Bronchial epithelial cell (primary cell): Measurements from ENCODE around the gene NCLN. TPM values are rescaled to one million over a fixed set of nuclear protein-coding genes. Genes with fewer than 3 reads are reported as not detected.
"Not testable (repeated sequence)": the region's sequence is repeated elsewhere in the genome, so short reads cannot be mapped to it uniquely, and the experiment has no call there.

Experiments
- DNase-seq: peaks from one replicate; pipeline ENCODE4 v3.0.0-alpha.2; 2010; ENCODE audit warnings: low read depth
- FAIRE-seq: peaks from 2 replicates; lab custom pipeline; 2011; peaks lifted over from hg19 to GRCh38; lab: Jason Lieb, UNC
- H3K27me3 ChIP-seq: 2 replicates; pipeline ENCODE4 v1.5.1; 2011; ENCODE audit warnings: low read length; ENCODE audit not compliant: control insufficient read depth, insufficient read depth
- H3K36me3 ChIP-seq: 2 replicates; pipeline ENCODE4 v1.5.1; 2011; ENCODE audit warnings: low read length; ENCODE audit not compliant: control insufficient read depth, insufficient read depth
- H3K4me3 ChIP-seq: 2 replicates; pipeline ENCODE4 v1.5.1; 2011; ENCODE audit warnings: mild to moderate bottlenecking, low read depth, low read length, control low read depth
- total RNA-seq: library from RNA; depleted of rRNA; stranded (reverse); fragments of >200 nt; gene quantifications from 2 replicates; pipeline ENCODE4 v1.2.1, GENCODE V29; 2014
- TF ChIP-seq, protein P1 (sequence below): IDR thresholded peaks from 2 replicates; pipeline ENCODE4 v1.5.1; 2011; ENCODE audit warnings: mild to moderate bottlenecking, moderate library complexity, low read length, control low read depth, inconsistent platforms; ENCODE audit not compliant: insufficient read depth, severe bottlenecking

NCLN gene
- total RNA-seq, 1 donor from 2014 or later = 41.6 TPM

DNA sequence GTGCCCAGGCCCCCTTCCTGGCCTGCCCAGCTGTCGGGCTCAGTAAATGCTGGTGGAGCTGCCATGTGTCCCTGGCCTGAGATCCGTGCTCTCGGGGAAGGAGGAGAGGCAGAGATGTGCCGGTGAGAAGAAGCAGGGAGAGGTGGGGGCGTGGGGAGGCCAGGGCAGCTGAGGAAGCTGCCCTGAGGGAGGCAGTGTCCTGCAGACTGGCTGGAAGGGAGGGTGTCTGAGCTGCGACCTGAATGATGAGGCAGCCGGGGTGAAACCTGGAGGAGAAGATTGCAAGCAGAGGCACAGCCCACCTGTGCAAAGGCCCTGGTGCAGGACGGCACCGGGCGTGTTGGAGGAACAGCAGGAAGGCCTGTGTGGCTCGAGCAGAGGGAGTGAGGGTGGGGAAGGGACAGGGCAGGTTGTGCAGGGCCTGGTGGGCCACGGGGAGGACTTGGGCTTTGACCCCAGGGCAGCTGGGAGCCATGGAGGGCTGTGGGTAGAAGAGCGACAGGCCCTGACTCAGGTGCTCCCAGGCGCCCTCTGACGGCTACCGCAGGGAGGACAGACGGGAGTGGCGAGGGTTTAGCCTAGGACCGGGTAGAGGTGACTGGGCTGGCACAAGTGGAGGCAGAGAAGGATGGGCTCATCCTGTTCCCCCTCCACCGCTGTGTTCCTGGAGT is 24.8 kb downstream of the NCLN start:
- DNase-seq (peak; percentile 32), FAIRE-seq (no peak)
- no peaks in the 10 kb centered on the region for H3K27me3 ChIP-seq
- H3K4me3 ChIP-seq = no peak overlapping the region
- TF ChIP-seq, protein P1, sequence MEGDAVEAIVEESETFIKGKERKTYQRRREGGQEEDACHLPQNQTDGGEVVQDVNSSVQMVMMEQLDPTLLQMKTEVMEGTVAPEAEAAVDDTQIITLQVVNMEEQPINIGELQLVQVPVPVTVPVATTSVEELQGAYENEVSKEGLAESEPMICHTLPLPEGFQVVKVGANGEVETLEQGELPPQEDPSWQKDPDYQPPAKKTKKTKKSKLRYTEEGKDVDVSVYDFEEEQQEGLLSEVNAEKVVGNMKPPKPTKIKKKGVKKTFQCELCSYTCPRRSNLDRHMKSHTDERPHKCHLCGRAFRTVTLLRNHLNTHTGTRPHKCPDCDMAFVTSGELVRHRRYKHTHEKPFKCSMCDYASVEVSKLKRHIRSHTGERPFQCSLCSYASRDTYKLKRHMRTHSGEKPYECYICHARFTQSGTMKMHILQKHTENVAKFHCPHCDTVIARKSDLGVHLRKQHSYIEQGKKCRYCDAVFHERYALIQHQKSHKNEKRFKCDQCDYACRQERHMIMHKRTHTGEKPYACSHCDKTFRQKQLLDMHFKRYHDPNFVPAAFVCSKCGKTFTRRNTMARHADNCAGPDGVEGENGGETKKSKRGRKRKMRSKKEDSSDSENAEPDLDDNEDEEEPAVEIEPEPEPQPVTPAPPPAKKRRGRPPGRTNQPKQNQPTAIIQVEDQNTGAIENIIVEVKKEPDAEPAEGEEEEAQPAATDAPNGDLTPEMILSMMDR = peak; percentile 82
- H3K36me3 ChIP-seq = peaks cover 9% of the 10 kb centered on the region

DNA sequence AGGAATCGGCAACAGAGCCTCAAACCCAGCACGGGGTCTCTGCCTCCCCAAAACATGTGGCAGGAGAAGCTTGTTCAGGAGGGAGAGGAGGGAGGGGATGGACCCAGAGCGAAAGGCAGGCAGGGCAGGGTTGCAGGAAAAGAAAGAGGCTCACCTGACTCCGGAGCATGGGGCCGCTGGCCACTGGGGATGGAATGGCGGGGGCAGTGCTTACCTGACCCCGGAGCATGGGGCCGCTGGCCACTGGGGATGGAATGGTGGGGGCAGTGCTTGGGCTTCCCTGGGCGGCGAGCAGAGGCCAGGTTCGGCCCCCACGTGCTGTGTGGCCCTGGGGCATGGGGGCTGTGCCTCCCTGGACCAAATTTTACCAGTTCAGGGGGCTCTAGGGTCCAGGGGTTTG is 25.5 kb downstream of the NCLN start:
- H3K36me3 ChIP-seq = peaks cover 8% of the 10 kb centered on the region
- no peaks in the 10 kb centered on the region for H3K27me3 ChIP-seq
- TF ChIP-seq, protein P1 = no peak
- H3K4me3 ChIP-seq = no peak overlapping the region
- FAIRE-seq = no peak
- DNase-seq = no peak

DNA sequence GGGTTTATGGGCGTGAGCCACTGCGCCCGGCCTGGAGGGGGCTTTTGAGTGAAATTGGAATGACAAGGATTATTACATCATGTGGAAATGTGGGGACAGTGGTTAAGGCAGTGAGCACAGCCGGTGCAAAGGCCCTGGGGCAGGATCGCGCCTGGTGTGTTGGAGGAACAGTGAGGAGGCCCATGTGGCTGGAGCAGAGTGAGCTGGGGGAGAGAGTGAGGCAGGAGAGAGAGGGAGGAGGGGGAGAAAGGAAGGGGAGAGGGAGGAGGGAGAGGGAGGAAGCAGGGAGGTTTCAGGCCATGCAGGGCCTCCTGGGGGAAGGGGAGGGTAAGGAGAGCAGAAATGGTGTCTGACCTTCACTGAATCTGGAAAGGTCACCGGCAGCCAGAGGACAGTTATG is 27.4 kb downstream of the NCLN start:
- no peak for DNase-seq
- no peak overlapping the region for H3K4me3 ChIP-seq
- TF ChIP-seq, protein P1 = no peak
- H3K36me3 ChIP-seq = peaks cover 2% of the 10 kb centered on the region
- FAIRE-seq = no peak
- no peaks in the 10 kb centered on the region for H3K27me3 ChIP-seq

DNA sequence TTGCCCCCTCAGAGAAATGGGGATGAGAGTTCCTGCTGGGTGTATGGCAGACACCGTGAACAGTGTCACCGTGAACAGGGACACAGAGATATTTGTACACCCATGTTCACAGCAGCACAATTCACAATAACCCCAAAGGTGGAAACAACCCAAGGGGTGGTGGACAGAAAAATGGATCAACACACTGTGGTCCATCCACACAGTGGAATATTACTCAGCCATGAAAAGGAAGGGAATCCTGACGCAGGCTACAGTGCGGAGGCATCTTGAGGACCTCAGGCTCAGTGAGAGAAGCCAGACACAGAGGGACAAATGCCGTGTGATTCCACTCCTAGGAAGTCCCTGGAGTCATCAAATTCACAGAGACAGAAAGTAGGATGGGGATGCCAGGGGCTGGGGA is 31.1 kb downstream of the NCLN start:
- DNase-seq = no peak
- peak; percentile 76 for FAIRE-seq
- TF ChIP-seq, protein P1 = no peak
- Histone ChIP-seq H3K36me3 (no peaks in the 10 kb centered on the region), H3K27me3 (no peaks in the 10 kb centered on the region), H3K4me3 (no peak overlapping the region)

GRCh38 chr19:3220576-3220975 is 34.8 kb downstream of the NCLN start:
- H3K4me3 ChIP-seq = no peak overlapping the region
- DNase-seq = no peak
- no peaks in the 10 kb centered on the region for H3K27me3 ChIP-seq
- TF ChIP-seq, protein P1 = no peak
- H3K36me3 ChIP-seq = no peaks in the 10 kb centered on the region
- FAIRE-seq = no peak

DNA sequence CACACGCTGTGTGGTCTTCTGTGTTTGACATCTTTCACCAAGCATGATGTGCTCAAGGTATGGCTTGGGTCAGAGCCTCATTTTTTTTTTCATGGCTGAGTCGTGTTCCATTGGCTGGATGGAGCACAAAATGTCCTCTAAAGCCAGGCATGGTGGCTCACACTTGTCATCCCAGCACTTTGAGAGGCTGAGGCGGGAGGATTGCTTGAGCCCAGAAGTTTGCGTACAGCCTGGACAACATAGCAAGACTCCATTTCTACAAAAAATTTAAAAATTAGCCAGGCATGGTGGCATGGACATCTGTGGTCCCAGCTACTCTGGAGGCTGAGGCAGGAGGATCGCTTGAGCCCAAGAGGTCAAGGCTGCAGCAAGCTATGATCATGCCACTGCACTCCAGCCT is 35.8 kb downstream of the NCLN start:
- not testable (repeated sequence) for DNase-seq, H3K4me3 ChIP-seq, FAIRE-seq, H3K36me3 ChIP-seq, H3K27me3 ChIP-seq
